Activated naive CD4-positive, alpha-beta T cell treated with anti-CD3 and anti-CD28 coated beads, Interleukin-2, amount 50 U/mL, for 24 hours (primary cell): Measurements from ENCODE around the gene CCL1.

Experiments used
- H3K27ac Mint-ChIP-seq: one replicate; pipeline ENCODE4 v1.8.0; 2021; ENCODE audit warnings: mild to moderate bottlenecking, mixed read lengths
- H3K27me3 Mint-ChIP-seq: one replicate; pipeline ENCODE4 v1.8.0; 2021; ENCODE audit warnings: mixed read lengths
- H3K36me3 Mint-ChIP-seq: one replicate; pipeline ENCODE4 v1.8.0; 2021; ENCODE audit warnings: mixed read lengths
- H3K4me1 Mint-ChIP-seq: one replicate; pipeline ENCODE4 v1.8.0; 2021; ENCODE audit warnings: mixed read lengths
- H3K4me3 Mint-ChIP-seq: one replicate; pipeline ENCODE4 v1.8.0; 2021; ENCODE audit warnings: mild to moderate bottlenecking, mixed read lengths
- H3K9me3 Mint-ChIP-seq: one replicate; pipeline ENCODE4 v1.8.0; 2021; ENCODE audit warnings: mixed read lengths

CCL1 gene

GRCh38 chr17:34387566-34387965 is 24.5 kb upstream of the CCL1 start:
- Mint-ChIP-seq H3K36me3 (no peaks in the 10 kb centered on the region), H3K27ac (no peak overlapping the region), H3K27me3 (peaks cover 4% of the 10 kb centered on the region), H3K4me3 (no peak overlapping the region), H3K4me1 (peaks cover 4% of the 10 kb centered on the region), H3K9me3 (no peaks in the 10 kb centered on the region)

DNA sequence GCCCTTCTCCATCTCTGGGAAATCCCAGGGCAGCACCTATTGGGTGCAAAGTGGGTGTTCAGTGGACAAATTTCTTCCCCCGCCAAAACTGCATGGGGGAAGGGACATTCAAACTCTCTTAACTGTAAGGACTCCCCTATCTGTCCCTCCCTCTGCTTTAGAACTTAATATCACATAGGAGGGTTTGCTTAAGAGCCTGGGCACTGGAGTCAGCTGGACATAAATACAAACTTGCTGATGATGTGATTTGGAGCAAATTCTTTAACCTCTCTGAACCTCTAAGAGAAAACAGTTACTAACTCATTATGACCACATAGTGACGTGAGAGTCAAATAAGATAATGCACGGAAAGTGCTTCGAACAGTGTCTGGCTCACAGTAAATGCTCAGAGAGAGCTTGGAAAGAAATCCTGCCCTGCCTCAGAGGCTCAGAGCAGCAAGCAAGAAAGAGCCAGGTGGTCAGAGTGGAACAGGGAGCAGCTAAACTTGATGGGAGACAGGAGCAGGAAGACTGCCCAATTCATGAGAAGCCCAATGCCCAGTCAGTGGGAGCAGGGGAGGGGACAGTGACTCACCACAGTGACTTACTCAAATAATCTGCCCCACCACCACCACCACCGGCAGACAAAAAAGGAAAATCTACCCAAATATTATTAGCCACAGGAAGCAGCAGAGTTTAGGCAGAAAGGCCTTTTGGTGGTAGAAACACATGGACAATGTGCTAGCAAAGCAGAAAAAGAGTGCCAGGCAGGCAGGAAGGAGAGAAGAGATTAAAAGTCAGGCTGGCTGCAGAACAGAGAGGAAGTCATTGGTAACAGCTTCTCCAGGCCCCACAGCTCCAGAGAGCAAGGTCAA is 23.9 kb upstream of the CCL1 start:
- peaks cover 4% of the 10 kb centered on the region for H3K27me3 Mint-ChIP-seq
- H3K4me3 Mint-ChIP-seq: no peak overlapping the region
- H3K4me1 Mint-ChIP-seq: peaks cover 4% of the 10 kb centered on the region
- no peaks in the 10 kb centered on the region for H3K36me3 Mint-ChIP-seq
- H3K27ac Mint-ChIP-seq: no peak overlapping the region
- no peaks in the 10 kb centered on the region for H3K9me3 Mint-ChIP-seq

GRCh38 chr17:34386343-34386696 is 23.3 kb upstream of the CCL1 start:
- peaks cover 4% of the 10 kb centered on the region for H3K4me1 Mint-ChIP-seq
- H3K27ac Mint-ChIP-seq: no peak overlapping the region
- H3K9me3 Mint-ChIP-seq: no peaks in the 10 kb centered on the region
- H3K36me3 Mint-ChIP-seq: no peaks in the 10 kb centered on the region
- H3K4me3 Mint-ChIP-seq: no peak overlapping the region
- peaks cover 4% of the 10 kb centered on the region for H3K27me3 Mint-ChIP-seq

- Mint-ChIP-seq H3K27me3 (peaks cover 6% of the 10 kb centered on the region), H3K4me1 (peaks cover 4% of the 10 kb centered on the region), H3K27ac (no peak overlapping the region), H3K36me3 (no peaks in the 10 kb centered on the region), H3K9me3 (no peaks in the 10 kb centered on the region), H3K4me3 (no peak overlapping the region)
These were observed 22.0 kb upstream of the CCL1 start for GRCh38 chr17:34384822-34385605.

DNA sequence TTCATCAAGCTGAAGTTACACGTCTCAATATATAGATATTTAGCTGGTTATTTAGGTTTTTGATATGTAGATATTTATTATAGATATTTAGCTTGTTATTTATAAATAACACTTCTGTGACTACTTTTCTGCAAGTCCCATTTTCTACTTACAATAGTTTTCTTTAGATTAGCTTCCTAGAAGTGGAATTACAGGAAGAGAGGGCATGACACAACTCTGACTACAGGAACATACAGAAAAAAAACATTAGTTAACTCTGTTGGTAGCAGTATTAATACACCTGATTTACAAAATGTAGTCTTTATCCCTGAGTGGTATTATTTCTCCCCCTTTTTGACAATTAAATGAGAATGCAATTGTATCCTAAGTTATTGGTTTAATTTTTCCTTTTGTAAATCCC is 21.2 kb upstream of the CCL1 start:
- no peak overlapping the region for H3K4me3 Mint-ChIP-seq
- no peak overlapping the region for H3K27ac Mint-ChIP-seq
- no peaks in the 10 kb centered on the region for H3K9me3 Mint-ChIP-seq
- H3K27me3 Mint-ChIP-seq: peaks cover 6% of the 10 kb centered on the region
- H3K36me3 Mint-ChIP-seq: no peaks in the 10 kb centered on the region
- peaks cover 4% of the 10 kb centered on the region for H3K4me1 Mint-ChIP-seq

DNA sequence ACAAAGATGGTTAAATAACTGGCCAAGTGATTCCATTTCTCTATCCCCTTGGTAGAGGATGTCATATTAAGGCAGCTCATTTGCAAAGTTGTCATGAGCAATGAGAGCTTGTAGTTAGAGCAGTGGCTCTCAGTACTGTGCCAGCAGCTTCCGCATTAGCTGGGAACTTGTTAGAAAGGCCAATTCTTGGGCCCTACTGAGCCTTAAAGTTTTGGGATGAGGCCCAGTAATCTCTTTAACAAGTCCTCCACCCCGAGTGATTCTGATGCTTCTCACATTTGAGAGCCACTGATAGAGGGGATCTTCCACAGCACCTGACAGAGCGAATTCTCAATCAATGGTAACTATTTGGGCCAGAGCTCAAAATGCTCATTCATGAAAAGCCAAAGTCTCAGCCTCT is 20.2 kb upstream of the CCL1 start:
- peaks cover 13% of the 10 kb centered on the region for H3K4me1 Mint-ChIP-seq
- no peak overlapping the region for H3K4me3 Mint-ChIP-seq
- H3K27me3 Mint-ChIP-seq: peaks cover 6% of the 10 kb centered on the region
- no peaks in the 10 kb centered on the region for H3K9me3 Mint-ChIP-seq
- no peaks in the 10 kb centered on the region for H3K36me3 Mint-ChIP-seq
- H3K27ac Mint-ChIP-seq: no peak overlapping the region

- H3K4me1 Mint-ChIP-seq: peaks cover 13% of the 10 kb centered on the region
These were observed 19.6 kb upstream of the CCL1 start for GRCh38 chr17:34382621-34383124.

DNA sequence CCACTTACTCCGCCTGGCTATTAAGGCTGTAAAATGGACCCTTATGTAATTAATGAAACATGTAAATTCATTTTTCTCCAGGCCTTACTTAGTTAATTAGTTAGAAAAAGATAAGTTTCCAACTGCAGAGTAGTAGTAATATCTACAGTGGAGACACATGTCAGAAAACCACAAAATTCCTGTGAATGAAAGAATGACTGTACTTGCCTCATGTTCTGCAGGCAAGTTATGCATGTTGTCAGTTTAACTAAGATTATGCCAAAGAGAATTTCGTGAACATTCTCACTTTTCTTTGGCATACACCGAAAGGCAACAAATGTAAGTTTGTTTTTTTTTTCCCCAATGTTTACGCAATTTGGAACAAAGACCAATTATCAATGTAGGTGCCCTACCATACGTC is 16.8 kb upstream of the CCL1 start:
- H3K27ac Mint-ChIP-seq: no peak overlapping the region
- no peaks in the 10 kb centered on the region for H3K36me3 Mint-ChIP-seq
- H3K4me3 Mint-ChIP-seq: no peak overlapping the region
- H3K27me3 Mint-ChIP-seq: peaks cover 3% of the 10 kb centered on the region
- peaks cover 13% of the 10 kb centered on the region for H3K4me1 Mint-ChIP-seq
- H3K9me3 Mint-ChIP-seq: no peaks in the 10 kb centered on the region

More at GRCh38 chr17:34382621-34383124, 19.6 kb upstream of the CCL1 start:
- Mint-ChIP-seq H3K36me3 (no peaks in the 10 kb centered on the region), H3K9me3 (no peaks in the 10 kb centered on the region), H3K27ac (no peak overlapping the region), H3K4me3 (no peak overlapping the region), H3K27me3 (peaks cover 6% of the 10 kb centered on the region)

DNA sequence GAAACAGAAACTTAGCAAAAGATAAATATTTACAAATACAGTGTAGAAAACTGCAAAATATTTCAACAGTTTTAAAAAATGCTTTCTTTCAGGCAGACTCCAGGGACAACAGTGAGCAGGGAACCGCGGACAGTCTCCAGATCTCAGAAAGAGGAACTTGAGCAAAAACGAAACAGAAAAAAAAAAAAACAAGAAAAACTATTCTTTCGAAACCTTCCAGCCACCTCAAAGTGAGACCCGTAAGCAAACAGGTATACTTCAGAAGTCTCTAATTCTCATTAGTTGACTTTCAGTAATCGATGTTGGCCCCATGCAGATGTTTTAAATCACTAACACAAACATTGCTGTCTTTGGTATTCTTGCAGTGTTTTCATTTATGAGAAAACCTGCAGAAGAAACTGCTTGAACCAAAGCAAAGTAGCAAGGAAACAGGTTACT is 15.7 kb upstream of the CCL1 start:
- peaks cover 3% of the 10 kb centered on the region for H3K27me3 Mint-ChIP-seq
- no peaks in the 10 kb centered on the region for H3K36me3 Mint-ChIP-seq
- no peak overlapping the region for H3K4me3 Mint-ChIP-seq
- H3K4me1 Mint-ChIP-seq: peaks cover 13% of the 10 kb centered on the region
- no peaks in the 10 kb centered on the region for H3K9me3 Mint-ChIP-seq
- H3K27ac Mint-ChIP-seq: no peak overlapping the region

GRCh38 chr17:34377078-34377823 is 14.2 kb upstream of the CCL1 start:
- no peak overlapping the region for H3K27ac Mint-ChIP-seq
- peaks cover 8% of the 10 kb centered on the region for H3K4me1 Mint-ChIP-seq
- no peaks in the 10 kb centered on the region for H3K9me3 Mint-ChIP-seq
- no peaks in the 10 kb centered on the region for H3K36me3 Mint-ChIP-seq
- H3K27me3 Mint-ChIP-seq: peaks cover 3% of the 10 kb centered on the region
- no peak overlapping the region for H3K4me3 Mint-ChIP-seq

GRCh38 chr17:34375426-34375997 is 12.5 kb upstream of the CCL1 start:
- H3K27ac Mint-ChIP-seq: no peak overlapping the region
- no peaks in the 10 kb centered on the region for H3K9me3 Mint-ChIP-seq
- no peaks in the 10 kb centered on the region for H3K36me3 Mint-ChIP-seq
- no peak overlapping the region for H3K4me3 Mint-ChIP-seq
- peaks cover 8% of the 10 kb centered on the region for H3K4me1 Mint-ChIP-seq
- H3K27me3 Mint-ChIP-seq: no peaks in the 10 kb centered on the region

DNA sequence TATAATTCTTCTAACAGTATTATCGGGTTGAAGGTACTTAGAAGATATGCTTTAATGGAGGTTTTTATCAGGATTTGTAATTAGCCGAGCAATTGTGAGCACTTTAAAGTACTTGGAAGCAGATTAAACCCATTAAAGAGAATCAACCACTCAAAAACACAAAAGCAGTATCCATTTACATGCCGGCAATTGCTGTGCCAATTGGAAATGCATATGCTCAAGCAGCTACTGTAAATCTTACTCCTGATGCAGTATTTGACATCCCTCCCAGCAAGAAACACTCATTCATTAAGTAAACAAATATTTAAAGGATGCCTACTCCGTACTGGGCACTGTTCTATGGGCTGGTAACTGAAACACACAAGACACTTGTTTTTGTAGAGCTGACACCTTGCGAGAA is 11.4 kb upstream of the CCL1 start:
- Mint-ChIP-seq H3K4me1 (peaks cover 8% of the 10 kb centered on the region), H3K4me3 (no peak overlapping the region), H3K36me3 (no peaks in the 10 kb centered on the region), H3K9me3 (no peaks in the 10 kb centered on the region), H3K27me3 (no peaks in the 10 kb centered on the region), H3K27ac (no peak overlapping the region)

DNA sequence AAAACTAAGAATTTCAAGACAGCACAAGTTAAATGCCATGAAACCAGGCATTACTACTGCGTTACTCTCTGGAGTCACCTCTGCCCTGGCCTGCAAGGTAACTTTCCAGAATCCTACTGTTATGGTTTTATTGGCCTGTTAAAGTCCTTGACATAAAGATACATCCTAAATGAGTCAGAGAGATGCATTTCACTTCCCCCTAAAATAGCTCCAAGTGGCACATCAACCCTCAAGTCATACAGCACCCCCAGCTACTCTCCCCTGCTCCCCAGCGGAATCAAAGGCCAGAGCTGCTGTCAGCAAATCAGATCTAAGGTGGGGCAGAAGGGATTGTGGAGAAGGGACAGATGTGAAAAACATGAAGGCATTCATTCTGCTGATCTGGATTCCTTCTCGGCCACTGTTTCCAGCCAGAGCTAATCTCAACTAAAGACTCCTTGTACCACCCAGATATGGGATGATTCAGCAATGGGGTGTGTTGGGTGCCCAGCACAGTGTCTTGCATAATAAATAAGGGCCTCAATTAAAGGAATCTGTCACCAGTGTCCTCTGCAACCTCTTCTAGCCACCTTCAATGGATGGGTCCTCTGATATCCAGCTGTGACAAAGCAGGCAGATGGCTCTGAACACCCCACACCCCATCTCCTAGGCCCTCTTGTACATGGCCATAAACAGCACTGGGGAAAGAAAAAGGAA is 8.5 kb upstream of the CCL1 start:
- no peaks in the 10 kb centered on the region for H3K36me3 Mint-ChIP-seq
- no peak overlapping the region for H3K4me3 Mint-ChIP-seq
- no peak overlapping the region for H3K27ac Mint-ChIP-seq
- H3K4me1 Mint-ChIP-seq: no peaks in the 10 kb centered on the region
- no peaks in the 10 kb centered on the region for H3K27me3 Mint-ChIP-seq
- no peaks in the 10 kb centered on the region for H3K9me3 Mint-ChIP-seq

- no peaks in the 10 kb centered on the region for H3K36me3 Mint-ChIP-seq
- H3K9me3 Mint-ChIP-seq: no peaks in the 10 kb centered on the region
- no peak overlapping the region for H3K27ac Mint-ChIP-seq
- H3K27me3 Mint-ChIP-seq: no peaks in the 10 kb centered on the region
- H3K4me1 Mint-ChIP-seq: no peaks in the 10 kb centered on the region
- no peak overlapping the region for H3K4me3 Mint-ChIP-seq
These were observed 8.0 kb upstream of the CCL1 start for GRCh38 chr17:34370997-34371395.
